Posterior vena cava (tissue), 2 donors: Measurements from ENCODE around the gene DYNC1I1. TPM values are rescaled to one million over a fixed set of nuclear protein-coding genes. Genes with fewer than 3 reads are reported as not detected.

Experiments used
- DNase-seq: peaks from one replicate; pipeline ENCODE4 v3.0.0-alpha.2; 2020; ENCODE audit warnings: low spot score
- intact Hi-C, 2 donors: fragments of 100-400 bp; cut with DNase I; formaldehyde crosslinking; loops; one replicate each; pipeline versions ENCODE4 v1.14.1 to v1.14.2; 2022 to 2023
- total RNA-seq, 2 donors: library from RNA; stranded (reverse); fragmentation: NEBNext Ultra II Directional; extraction: Animal tissue kit (Norgen Biotek cat#: 25700); gene quantifications; one replicate each; pipeline ENCODE4 v1.2.1, GENCODE V29; 2021
- donor health status: DM: yes; HTN: yes; CAD: no.
- donor health status: DM: yes; HTN: yes; CAD: no.

Gene DYNC1I1
- total RNA-seq, 2 donors from 2014 or later, result 15.8 to 17.9 TPM

- intact Hi-C loops, result no loop called here
- DNase-seq, result no peak
These were observed 56.8 kb downstream of the DYNC1I1 start for GRCh38 chr7:95828824-95829790.

- intact Hi-C loops, result loop anchor here in 1 of 2 donors (10.0 kb wide), 1 partner anchor 66 kb away; the partner anchor contains the start of gene DYNC1I1
- no peak for DNase-seq
These were observed 68.9 kb downstream of the DYNC1I1 start for GRCh38 chr7:95840953-95841950.

- intact Hi-C loops, result loop anchor here in 1 of 2 donors (10.0 kb wide), 1 partner anchor 68 kb away; the partner anchor contains the start of gene DYNC1I1
- DNase-seq, result no peak
These were observed 70.9 kb downstream of the DYNC1I1 start for GRCh38 chr7:95843286-95843685.

DNA sequence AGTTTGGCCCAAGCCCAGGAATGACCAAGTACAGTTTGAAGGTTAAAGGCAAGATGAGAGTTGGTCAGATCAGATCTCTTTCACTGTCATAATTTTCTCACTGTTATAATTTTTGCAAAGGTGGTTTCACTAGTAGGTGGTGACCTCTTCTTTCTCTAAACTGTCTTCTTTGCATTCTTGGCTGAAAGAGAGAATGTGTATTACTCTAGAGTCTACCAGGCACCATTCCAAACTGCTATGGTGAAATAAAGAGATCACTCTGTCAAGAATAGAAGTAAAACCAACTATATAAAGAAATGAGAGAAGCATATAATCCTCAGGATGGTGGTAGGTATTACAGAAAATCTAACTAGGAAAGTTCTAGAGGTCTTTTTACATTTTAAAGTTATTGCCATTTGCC is 72.7 kb downstream of the DYNC1I1 start:
- no peak for DNase-seq
- intact Hi-C loops, result loop anchor here in 1 of 2 donors (10.0 kb wide), 1 partner anchor 70 kb away; the partner anchor contains the start of gene DYNC1I1

DNA sequence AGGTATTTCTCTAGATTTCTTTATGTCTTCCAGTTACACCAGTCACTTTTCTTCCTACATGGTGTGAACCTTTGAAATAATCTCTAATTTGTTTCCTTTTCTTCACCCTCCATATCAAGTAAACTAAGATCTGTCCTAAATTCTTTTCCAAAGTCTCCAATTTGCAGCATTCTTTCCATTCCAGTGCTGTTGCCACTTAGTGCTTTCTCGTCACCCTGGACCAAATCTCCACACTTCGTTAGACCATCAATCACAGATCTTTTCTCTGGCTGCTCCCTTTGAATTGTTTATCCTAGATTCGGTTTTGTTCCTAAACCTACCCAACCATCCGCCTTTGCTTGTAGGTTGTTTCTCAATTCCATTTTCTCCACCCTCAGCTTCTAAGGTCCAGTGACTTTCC is 74.7 kb downstream of the DYNC1I1 start:
- intact Hi-C loops, result loop anchor here in 1 of 2 donors (10.0 kb wide), 1 partner anchor 72 kb away; the partner anchor contains the start of gene DYNC1I1
- DNase-seq, result no peak

DNA sequence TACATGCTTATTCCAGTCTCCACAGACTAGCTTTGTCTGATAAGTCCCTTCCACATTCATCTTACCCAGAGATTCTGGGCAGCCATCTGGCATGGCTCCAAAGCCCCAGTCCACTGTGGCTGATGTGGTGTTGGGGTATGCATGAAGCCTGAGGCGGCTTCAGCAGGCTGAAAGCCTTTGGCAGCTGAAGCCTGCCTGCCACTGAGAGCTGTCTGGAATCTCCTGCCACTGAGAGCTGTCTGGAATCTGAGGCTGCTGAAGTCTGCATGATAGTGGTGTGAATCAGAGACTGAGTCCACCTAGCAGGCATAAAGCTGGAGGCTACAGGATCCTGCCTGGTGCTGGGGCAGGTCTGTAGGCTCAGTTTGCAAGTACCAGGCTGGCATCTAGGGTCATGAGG is 87.1 kb downstream of the DYNC1I1 start:
- intact Hi-C loops, result no loop called here
- no peak for DNase-seq

DNA sequence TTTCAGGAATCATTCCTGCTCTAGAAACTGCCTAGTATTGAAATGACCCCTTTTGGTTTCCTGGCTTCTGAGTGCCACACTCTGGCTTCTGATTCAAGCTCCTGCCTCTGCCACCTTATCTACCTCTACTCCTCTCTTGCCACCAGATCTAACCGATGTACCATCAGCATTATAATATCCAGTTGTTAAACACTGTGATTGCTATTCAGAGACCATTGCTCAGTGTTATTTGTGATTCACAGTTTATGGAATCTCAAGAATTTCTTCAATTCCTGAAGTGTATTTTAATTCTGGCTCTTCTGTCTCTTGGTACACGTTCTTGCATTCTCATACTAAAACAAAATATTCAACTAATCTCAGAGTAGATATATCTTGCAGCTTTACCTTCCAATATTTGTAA is 88.7 kb downstream of the DYNC1I1 start:
- no peak for DNase-seq
- intact Hi-C loops, result no loop called here

GRCh38 chr7:95863623-95864022 is 91.3 kb downstream of the DYNC1I1 start:
- DNase-seq, result no peak
- intact Hi-C loops, result loop anchor here in 1 of 2 donors (2.0 kb wide), 1 partner anchor 137 kb away; no protein-coding TSS in a partner anchor

DNA sequence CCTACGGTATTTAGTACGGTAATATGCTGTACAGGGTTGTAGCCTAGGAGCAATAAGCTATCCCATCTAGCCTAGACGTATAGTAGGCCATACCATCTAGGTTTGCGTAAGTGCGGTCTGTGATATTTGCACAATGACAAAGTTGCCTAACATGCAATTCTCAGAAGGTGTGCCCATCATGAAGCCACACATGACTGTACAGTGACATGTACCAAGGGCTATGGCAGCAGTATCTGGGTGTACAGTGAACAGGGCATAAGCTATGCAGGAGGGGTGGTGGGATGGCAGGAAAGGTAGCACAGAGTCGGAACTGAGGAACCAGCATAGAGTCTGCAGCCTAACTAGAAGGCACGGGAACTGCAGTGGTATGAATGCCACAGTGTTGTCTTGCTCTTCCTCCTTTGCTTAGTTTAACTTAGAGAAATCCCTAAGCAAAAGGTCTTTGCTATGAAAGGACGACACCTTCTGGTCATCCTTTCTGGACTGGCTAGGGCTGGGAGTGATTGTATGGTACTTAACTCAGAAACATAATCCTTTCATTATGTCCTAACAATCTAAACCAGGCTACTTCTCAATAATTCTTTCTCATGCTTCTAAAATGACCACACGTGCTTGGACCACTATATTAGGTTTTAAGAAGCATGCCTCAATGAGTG is 93.5 kb downstream of the DYNC1I1 start:
- intact Hi-C loops, result loop anchor here in 1 of 2 donors (2.0 kb wide), 1 partner anchor 139 kb away; no protein-coding TSS in a partner anchor
- no peak for DNase-seq

DNA sequence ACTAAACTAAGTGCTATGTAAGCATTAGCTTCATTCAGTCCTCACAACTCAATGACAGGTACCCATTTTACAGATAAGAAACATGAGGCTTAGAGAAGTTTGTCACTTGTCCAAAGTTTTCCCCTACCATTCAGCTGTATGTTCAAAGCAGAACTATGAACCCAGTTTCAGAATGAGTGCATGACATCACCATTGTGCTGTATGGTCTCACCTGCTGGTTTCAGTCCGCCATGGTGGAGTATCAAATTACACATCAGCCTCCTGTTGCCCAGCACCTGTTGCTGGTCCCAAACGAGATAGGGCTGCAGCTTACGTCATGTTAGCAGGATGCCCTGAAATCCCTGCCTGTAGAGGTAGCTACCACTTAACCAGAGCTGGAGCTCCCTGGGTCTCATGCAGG is 95.0 kb downstream of the DYNC1I1 start:
- intact Hi-C loops, result no loop called here
- no peak for DNase-seq

GRCh38 chr7:95871075-95871848 is 98.9 kb downstream of the DYNC1I1 start:
- intact Hi-C loops, result no loop called here
- no peak for DNase-seq

- intact Hi-C loops, result no loop called here
- DNase-seq, result no peak
These were observed 99.5 kb downstream of the DYNC1I1 start for GRCh38 chr7:95871896-95872295.

GRCh38 chr7:95874129-95874528 is 101.8 kb downstream of the DYNC1I1 start:
- intact Hi-C loops, result no loop called here
- no peak for DNase-seq

GRCh38 chr7:95874541-95875265 is 102.3 kb downstream of the DYNC1I1 start:
- no peak for DNase-seq
- intact Hi-C loops, result no loop called here

DNA sequence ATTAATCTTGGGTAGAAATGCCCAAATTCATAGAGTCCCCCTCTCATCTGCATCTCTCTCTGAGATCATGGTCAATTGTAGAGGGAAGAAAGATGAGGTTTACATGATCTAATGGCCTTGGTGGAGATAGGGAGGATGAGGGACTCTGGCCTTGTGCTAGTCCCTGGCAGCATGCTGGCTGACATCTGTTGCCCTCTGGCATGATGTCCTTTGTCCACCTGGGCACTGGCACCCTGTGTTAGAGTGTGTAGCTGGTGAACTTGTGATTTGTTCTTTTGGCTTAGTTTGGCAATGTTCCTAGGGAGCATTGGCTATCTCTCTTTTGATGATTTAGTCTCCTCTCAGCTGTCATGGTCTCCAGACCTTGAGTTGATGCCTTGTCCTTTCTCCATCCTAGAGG is 103.2 kb downstream of the DYNC1I1 start:
- intact Hi-C loops, result no loop called here
- no peak for DNase-seq

DNA sequence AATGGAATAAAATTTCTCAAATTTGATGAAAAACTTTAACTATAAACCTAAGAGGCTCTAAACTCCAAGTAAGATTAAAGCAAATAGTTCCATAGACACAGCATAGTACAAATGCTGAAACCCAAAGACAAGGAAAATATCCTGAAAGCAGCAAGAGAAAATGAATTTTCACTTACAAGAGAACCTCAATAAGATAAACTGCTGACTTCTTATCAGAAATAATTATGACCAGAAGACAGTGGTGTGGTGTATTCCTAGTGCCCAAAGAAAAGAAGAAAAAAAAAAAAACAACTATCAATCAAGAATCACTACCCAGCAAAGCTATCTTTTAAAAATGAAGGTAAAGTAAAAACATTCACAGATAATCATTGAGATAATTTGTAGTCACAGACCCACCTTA is 106.3 kb downstream of the DYNC1I1 start:
- DNase-seq, result no peak
- intact Hi-C loops, result no loop called here

DNA sequence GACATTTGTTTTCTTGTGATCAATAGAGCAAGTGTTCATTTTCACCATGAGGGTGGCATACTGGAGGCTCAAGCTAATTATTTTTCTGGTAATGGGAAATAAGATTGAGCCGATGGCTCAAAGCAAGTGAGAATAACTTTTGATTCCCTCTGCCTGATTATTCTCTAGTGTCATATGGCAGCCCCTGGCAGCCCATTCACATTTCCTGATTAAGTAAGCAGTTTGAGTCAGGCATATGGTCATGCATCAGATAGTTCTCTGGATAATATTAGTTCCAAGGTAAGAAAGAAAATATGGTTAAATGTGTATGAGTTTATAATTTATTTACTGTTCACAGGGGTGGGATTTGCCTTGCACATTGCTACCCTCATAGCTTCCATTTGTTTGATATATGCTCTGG is 109.2 kb downstream of the DYNC1I1 start:
- intact Hi-C loops, result no loop called here
- DNase-seq, result no peak

DNA sequence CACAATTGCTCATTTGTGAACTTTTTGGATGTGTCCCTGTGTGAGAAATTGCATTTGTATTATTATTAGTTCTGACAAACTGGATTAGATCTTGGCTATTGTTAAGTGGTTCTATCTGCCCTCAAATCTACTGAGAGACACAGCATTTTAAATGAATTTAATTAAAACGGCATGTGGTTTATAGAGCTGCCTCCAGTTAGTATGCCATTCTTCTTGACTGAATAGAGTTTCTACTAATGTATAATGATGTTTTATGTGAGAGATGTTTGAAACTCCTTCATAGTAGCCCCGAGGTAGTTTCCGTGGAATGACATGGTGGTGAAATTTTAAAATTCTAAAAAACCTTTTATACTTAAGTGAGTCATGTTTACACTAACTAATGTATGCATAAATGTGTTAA is 110.9 kb downstream of the DYNC1I1 start:
- intact Hi-C loops, result no loop called here
- DNase-seq, result no peak
